Iris pigment epithelial cell (primary cell): ENCODE results near the gene JUN.

Experiments used
- DNase-seq: peaks from one replicate; pipeline ENCODE4 v3.0.0-alpha.2; 2011; ENCODE audit warnings: low read depth

Gene JUN

DNA sequence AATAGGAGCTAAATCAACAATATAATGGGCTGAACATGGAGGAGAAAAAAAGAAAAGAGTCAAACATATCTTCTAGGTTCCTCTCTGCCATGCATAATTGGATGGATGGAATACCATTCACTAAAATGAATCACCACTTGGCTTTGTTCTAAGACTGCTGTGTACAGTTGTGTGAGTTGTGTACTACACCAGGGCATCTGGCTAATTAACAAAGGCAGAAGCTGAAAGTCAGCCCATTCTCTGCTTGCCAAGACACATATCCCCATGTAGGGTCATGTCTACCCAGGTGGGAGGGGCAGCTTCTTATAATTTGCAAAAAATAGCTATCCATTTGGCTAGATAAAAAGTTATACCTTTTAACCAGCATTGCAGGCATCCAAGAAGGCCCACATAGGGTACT, 21.0 kb downstream of the JUN start:
- DNase-seq: peak; percentile 77

DNA sequence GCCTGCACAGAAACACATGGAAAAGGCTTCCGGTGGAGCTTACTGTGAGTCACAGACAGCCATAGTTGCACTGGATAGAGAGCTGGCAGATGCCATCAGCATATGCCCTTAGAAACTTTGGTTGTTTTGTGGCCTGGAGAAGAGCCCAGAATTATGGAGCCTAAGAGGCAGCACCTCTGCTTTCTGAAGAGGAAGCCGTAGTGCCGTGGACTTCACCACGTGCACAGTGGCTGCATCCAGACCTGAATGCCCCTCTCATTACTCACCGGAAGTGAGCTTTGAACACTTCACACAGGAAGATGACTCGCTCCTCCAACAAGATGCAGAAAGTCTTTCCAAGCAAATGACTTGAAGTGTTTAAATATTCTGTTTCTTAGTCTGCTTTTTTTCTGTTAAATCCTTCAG, 28.4 kb downstream of the JUN start:
- peak; percentile 99 for DNase-seq

GRCh38 chr1:58754683-58755467, 29.0 kb downstream of the JUN start:
- no peak for DNase-seq

DNA sequence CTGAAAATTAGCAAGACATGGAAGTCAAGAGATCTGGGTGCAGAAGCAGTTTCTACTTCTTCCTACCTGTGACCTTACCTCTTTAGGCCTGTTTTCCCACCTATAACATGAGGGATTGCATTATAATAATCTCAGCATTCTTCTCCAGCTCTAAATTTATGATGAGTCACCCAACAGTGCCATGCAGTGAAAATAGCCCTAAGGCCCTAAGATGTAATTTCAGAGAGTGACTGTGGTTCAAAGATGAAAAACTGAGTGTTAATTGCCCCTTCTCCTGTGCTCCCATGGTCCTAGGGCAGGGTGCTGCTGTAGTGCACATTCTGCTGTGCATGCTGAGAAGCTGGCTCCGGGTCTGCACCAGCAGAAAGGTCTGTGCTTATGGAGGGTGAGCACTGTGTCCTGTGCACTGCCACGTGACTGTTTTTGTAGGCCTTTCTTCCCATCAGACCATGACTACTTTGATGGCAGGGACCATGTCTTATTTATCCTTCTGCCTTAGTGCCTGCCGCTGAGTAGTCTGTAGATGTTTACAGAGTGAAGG, 29.7 kb downstream of the JUN start:
- DNase-seq: peak; percentile 43

DNA sequence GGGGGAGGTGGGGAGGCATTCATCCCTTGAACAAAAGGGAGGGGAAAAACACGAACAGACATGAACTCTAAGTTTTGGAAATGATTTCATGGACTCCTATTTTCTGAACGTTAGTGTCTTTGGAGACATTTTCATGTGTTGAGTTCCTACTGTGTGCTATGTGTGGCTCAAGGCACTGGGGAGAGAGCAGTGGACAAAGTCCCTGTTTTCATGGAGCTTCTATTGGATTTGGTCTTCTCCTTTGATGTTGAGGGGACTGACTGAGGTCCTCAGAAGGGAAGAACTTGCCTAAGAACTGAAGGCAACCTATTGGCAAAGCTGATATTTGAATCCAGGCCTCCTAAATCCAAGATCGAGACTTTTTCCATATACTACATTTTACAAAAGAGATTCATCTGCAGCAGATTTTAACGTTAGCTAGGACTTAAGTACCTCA, 30.4 kb downstream of the JUN start:
- DNase-seq: no peak

GRCh38 chr1:58749646-58750045, 34.2 kb downstream of the JUN start:
- DNase-seq: no peak

DNA sequence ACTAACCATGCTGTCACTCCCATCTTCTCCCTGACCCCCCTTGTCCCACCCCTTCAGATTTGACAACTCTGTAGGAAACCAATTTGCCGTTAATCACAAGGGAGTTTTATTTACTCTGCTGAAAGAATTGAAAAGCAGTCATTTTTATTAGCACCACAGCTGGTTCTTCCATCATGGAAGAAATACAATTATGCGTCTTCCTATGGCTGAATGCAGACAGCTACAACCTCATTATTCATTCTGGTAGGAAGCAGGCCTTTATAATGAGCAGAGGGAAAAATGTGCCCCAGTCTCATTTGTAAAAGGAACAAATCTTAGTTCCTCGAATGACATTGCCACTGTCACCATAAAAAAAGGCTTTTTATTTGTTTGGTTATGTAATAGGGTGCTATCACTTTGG, 35.2 kb downstream of the JUN start:
- no peak for DNase-seq

GRCh38 chr1:58746757-58747156, 37.1 kb downstream of the JUN start:
- no peak for DNase-seq

DNA sequence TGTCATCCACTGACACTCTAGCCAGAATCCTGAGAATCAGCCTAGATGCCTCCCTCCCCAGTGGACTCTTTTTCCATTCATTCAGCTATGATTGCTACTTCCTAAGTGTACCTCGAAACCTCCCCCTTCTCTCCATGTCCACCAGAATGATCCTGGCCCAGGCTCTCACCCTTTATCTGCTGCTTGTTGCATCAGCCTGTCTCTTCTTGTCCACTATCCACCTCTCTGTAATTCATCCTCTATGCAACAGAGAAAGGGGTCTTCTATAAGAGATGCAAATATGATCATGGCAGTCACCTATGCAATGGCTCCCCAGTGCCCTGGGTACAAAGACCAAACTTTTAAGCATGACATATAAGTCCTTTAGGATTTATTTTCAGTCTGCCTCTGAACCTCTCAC, 37.7 kb downstream of the JUN start:
- no peak for DNase-seq

- DNase-seq: no peak
Measured at GRCh38 chr1:58745666-58746065, 38.2 kb downstream of the JUN start.

- no peak for DNase-seq
Measured at GRCh38 chr1:58745117-58745516, 38.7 kb downstream of the JUN start.

- DNase-seq: no peak
Measured at GRCh38 chr1:58741678-58742553, 41.9 kb downstream of the JUN start.

DNA sequence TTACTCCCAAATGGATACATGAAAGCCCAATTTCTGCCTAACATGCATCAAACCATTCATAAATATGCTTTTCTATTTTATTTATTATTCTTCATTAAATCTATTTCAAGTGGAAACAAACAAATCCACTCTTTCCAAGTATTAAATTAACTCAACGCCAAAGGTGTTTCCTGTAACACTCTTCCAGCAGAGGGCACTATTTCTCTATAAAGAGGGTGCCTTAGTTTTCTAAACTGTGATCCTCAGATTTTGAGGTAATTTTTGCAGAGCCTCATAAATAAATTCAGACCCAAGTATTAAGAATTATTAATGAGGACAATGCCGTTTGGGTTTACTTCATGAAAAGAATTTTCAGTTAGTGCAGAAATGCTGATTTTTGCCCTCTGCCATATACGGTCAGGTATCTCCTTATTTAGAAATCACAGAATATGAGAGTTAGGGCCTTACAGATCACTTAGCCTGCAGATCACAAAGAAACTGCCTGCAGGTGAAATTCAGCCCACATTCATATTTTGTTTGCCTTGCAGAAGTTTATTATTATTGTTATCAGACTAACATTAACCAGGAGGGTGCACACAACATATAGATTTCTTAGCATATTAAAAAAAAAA, 43.9 kb downstream of the JUN start:
- peak; percentile 62 for DNase-seq

GRCh38 chr1:58738876-58739275, 45.0 kb downstream of the JUN start:
- DNase-seq: no peak

DNA sequence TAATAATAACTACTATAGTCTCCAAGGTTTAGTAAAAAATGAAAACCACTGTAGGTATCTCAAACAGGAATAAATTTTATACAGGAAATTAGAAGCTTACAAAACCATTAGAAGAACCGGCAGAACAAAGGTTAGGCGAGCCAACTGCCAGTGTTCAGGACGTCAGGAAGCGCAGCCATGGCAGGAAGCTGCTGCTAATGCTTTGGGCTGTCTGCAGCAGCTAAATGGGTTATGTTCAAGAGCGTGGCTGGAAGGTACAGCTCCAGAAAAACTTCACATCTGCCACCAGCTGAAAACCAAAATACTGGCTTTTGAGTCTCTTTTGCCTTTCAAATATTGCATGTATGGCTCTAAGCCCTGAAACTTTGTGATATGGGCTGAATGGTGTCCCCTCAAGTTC, 48.3 kb downstream of the JUN start:
- DNase-seq: no peak

GRCh38 chr1:58734630-58735029, 49.2 kb downstream of the JUN start:
- DNase-seq: no peak

GRCh38 chr1:58732087-58732775, 51.6 kb downstream of the JUN start:
- DNase-seq: peak; percentile 45
